GM15510 (cell line): ENCODE measurements around the gene EVC2.

Source experiments
- POLR2A ChIP-seq: IDR thresholded peaks from 3 replicates; pipeline ENCODE4 v1.6.1; 2011; ENCODE audit warnings: borderline replicate concordance; ENCODE audit not compliant: insufficient read length; ENCODE audit errors: extremely low read depth

EVC2 gene

DNA sequence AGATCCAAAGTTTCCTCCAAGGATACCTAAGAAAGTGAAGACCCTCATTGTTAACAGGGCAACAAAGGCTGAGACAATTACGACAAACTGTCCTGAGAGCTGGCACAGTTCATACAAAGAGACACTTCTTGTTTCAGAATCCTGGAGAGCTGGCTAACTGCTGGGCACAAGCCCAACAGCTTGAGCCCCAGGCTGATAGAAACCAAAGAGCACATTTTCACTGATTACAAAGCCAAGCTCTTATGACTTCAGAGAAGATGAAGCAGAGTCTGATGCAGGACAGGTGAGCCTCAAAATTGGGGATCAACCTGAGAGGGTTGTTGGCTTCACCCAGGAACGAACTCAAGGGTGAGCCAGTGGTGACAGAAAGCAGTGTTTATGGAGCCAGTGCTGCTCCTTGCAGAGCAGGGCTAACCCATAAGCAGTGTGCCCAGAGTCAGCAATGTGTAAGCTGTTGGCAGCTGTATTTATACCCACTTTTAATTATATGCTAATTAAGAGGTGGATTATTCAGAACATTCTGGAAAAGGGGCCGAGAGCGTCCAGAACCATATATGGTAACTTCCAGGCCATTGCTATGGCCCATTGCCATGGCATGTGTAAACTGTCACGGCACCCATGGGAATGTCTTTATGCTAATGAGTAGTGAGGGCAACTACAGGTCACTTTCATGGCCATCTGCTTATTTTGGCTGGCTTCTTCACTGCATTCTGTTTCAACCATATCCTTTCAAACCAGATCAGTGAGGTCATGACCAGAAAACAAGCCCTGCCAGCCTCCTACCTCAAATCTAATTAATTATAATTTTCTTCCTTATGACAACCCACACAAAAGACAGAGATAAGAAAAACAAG, 183.7 kb downstream of the EVC2 start:
- TF ChIP-seq POLR2A = no peak

DNA sequence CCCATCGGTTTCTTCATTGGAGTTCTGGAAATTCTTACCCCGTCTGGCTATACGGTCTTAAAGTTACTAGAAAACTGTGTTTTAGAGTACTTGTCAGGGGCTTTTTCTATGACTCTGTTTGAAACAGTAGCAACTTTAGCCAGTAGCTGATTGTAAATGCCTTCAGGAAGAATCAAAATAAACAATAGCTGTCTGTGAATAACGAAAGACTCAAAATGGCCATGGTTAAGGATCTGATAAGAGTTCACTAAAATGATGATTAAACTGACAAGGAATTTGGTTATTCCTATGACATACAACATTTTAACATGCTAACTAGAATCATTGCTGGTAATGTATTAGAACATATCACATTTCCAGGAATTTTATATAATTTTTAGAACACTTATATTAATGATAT, 191.0 kb downstream of the EVC2 start:
- no peak for TF ChIP-seq POLR2A

DNA sequence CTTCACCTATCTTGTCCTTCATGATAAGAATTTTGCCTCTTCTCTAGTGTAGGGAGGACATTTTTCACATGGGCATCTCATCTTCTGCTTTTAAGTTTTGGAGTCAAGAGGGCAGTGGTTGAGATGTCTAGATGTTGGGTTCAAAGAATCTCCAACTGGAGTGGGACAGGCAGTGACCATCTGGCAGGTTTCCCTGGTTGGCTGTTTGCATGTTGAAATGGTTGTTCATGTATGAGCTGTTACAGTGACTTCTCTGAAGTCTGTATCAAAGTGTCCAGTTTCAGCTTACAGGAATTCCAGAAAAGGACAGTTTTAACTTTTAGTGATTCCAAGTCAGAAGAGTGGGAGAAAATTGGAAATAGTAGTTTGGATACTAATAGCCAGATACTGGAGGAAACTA, 192.7 kb downstream of the EVC2 start:
- no peak for TF ChIP-seq POLR2A
